Vagina (tissue), 2 donors: ENCODE results near the gene ADRM1. TPM values are rescaled to one million over a fixed set of nuclear protein-coding genes. Genes with fewer than 3 reads are reported as not detected.

ENCODE experiments used
- DNase-seq, 2 donors: peaks; one replicate each; pipeline ENCODE4 v3.0.0-alpha.2; 2017; ENCODE audit errors: extremely low spot score in 2 of 2
- H3K27ac ChIP-seq: fragments of 200-600 bp; sonication (generic); one replicate; pipeline ENCODE4 v1.5.1; 2019
- H3K27me3 ChIP-seq: fragments of 200-600 bp; sonication (generic); one replicate; pipeline ENCODE4 v1.5.1; 2019
- H3K36me3 ChIP-seq, 2 donors: fragments of 200-600 bp; sonication (generic); one replicate each; pipeline ENCODE4 v1.5.1; 2017 to 2019
- H3K4me1 ChIP-seq: fragments of 200-600 bp; sonication (generic); one replicate; pipeline ENCODE4 v1.5.1; 2019
- H3K4me3 ChIP-seq, 2 donors: fragments of 200-600 bp; sonication (generic); 1 replicate in 1 of 2; 2 replicates in 1 of 2; pipeline ENCODE4 v1.5.1; 2016 to 2019
- H3K9me3 ChIP-seq: fragments of 200-600 bp; sonication (generic); one replicate; pipeline ENCODE4 v1.5.1; 2019
- POLR2A ChIP-seq, 2 donors: fragments of 450-650 bp; IDR thresholded peaks; one replicate each; pipeline ENCODE4 v1.6.1; 2017; ENCODE audit warnings: antibody characterized with exemption in 2 of 2, mild to moderate bottlenecking in 2 of 2, moderate library complexity in 2 of 2
- POLR2AphosphoS5 ChIP-seq, 2 donors: sonication (generic); formaldehyde crosslinking; IDR thresholded peaks; one replicate each; pipeline ENCODE4 v1.9.0; 2017; ENCODE audit warnings: antibody characterized with exemption in 2 of 2, mild to moderate bottlenecking in 2 of 2, low read depth in 1 of 2; ENCODE audit not compliant: insufficient read depth in 1 of 2
- intact Hi-C: fragments of 100-400 bp; cut with DNase I; formaldehyde crosslinking; loops from one replicate; pipeline ENCODE4 v1.15.1; 2023
- total RNA-seq: library from RNA; depleted of rRNA; stranded (reverse); fragments of >200 nt; gene quantifications from one replicate; pipeline ENCODE4 v1.2.3, GENCODE V29; 2016
- TF ChIP-seq, protein P1 (sequence below), 3 experiments: fragments of 450-650 bp in 2 of 3; fragments of 200-600 bp in 1 of 3; sonication (generic) in 1 of 3; IDR thresholded peaks; one replicate each; pipeline ENCODE4 v1.5.1; 2017 to 2019; ENCODE audit warnings: antibody characterized with exemption in 3 of 3, mild to moderate bottlenecking in 2 of 3, moderate library complexity in 2 of 3

ADRM1 gene
- total RNA-seq, 1 donor from 2014 or later = 110 TPM

DNA sequence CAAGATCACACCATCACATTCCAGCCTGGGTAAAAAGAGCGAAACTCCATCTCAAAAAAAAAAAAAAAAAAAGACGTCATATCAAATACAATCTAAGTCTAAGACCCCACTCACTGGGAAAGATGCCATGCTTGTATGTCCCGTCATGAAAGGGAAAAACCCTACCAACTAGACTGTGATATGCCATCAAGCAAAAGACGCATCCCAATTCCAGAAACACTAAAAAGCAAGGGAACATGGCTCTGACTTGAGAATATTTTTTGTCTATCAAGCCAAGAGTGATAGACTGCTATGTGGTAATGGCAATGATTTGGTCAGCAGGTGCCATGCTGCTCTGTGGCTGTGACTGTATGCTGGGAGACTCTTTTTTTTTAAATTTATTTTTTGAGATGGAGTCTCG, 41.3 kb downstream of the ADRM1 start:
- Histone ChIP-seq H3K4me3 (no peak overlapping the region), H3K27me3 (no peaks in the 10 kb centered on the region), H3K4me1 (no peaks in the 10 kb centered on the region), H3K27ac (no peak overlapping the region), H3K36me3 (peaks cover 0 to 5% of the 10 kb centered on the region in 2 donors), H3K9me3 (no peaks in the 10 kb centered on the region)
- no peak for DNase-seq
- no peak for TF ChIP-seq POLR2AphosphoS5 (IDR thresholded peaks at IDR 0.05; ENCODE audit: insufficient read depth in 1 of 2, low read depth in 1 of 2)
- TF ChIP-seq, protein P1, sequence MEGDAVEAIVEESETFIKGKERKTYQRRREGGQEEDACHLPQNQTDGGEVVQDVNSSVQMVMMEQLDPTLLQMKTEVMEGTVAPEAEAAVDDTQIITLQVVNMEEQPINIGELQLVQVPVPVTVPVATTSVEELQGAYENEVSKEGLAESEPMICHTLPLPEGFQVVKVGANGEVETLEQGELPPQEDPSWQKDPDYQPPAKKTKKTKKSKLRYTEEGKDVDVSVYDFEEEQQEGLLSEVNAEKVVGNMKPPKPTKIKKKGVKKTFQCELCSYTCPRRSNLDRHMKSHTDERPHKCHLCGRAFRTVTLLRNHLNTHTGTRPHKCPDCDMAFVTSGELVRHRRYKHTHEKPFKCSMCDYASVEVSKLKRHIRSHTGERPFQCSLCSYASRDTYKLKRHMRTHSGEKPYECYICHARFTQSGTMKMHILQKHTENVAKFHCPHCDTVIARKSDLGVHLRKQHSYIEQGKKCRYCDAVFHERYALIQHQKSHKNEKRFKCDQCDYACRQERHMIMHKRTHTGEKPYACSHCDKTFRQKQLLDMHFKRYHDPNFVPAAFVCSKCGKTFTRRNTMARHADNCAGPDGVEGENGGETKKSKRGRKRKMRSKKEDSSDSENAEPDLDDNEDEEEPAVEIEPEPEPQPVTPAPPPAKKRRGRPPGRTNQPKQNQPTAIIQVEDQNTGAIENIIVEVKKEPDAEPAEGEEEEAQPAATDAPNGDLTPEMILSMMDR (IDR thresholded peaks at IDR 0.05) = no peak
- TF ChIP-seq POLR2A (IDR thresholded peaks at IDR 0.05) = no peak
- intact Hi-C loops = no loop called here

DNA sequence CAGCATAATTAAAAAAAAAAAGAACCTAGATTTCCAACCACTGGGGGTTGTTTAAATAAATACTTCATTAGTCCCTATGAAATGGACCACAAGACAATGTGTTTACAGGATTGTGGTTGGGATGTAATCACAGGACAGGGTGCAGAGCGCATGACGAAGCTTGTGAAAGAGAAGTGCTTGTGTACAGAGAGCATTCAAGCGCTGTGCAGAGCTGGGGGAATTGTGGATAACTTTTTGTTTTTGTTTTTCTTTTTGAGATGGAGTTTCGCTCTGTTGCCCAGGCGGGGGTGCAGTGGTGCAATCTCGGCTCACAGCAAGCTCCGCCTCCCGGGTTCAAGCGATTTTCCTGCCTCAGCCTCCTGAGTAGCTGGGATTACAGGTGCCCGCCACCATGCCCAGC, 42.0 kb downstream of the ADRM1 start:
- Histone ChIP-seq H3K27ac (no peak overlapping the region), H3K4me3 (no peak overlapping the region), H3K27me3 (no peaks in the 10 kb centered on the region), H3K36me3 (peaks cover 0 to 5% of the 10 kb centered on the region in 2 donors), H3K4me1 (no peaks in the 10 kb centered on the region), H3K9me3 (no peaks in the 10 kb centered on the region)
- no peak for DNase-seq
- no peak for TF ChIP-seq POLR2A (IDR thresholded peaks at IDR 0.05)
- TF ChIP-seq POLR2AphosphoS5 (IDR thresholded peaks at IDR 0.05; ENCODE audit: insufficient read depth in 1 of 2, low read depth in 1 of 2) = no peak
- TF ChIP-seq, protein P1 (IDR thresholded peaks at IDR 0.05) = no peak
- intact Hi-C loops = no loop called here

DNA sequence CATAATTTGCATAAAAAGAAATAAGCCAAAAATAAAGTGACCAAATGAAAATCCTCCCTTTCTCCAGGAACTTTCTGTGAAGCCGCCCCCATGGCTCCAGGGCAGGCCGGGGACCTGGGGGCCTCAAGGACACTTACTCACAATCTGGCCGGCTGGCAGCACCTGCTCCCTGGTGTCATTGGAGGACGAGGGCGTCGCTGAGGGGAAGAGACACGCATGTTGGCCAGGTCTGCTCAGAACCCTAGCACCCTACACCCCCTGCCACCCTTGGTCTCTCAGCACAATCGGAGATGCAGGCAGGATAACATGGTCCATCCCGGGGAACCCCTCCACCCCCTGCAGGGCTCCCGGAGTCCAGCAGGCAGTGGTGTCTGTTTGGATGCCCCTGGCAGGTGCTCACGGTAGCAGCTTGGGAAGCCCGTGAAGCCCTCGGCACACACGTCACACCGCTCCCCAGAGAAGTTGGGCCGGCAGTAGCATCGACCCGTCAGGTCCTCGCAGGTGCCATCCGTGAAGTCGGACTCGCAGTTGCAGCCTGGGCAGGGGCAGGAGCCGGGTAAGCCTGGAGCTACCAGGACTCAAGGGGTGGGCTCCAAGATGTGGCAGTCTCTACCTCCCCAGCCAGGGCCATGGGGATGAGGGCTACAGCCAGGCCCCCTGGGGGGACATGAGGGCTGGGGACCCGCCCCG, 43.0 kb downstream of the ADRM1 start:
- Histone ChIP-seq H3K9me3 (no peaks in the 10 kb centered on the region), H3K4me1 (peaks cover 8% of the 10 kb centered on the region), H3K27me3 (no peaks in the 10 kb centered on the region), H3K4me3 (no peak overlapping the region), H3K36me3 (peaks cover 0 to under 1% of the 10 kb centered on the region in 2 donors), H3K27ac (no peak overlapping the region)
- intact Hi-C loops = no loop called here
- TF ChIP-seq POLR2AphosphoS5 (IDR thresholded peaks at IDR 0.05; ENCODE audit: insufficient read depth in 1 of 2, low read depth in 1 of 2) (no peak), POLR2A (IDR thresholded peaks at IDR 0.05) (no peak)
- DNase-seq = no peak

DNA sequence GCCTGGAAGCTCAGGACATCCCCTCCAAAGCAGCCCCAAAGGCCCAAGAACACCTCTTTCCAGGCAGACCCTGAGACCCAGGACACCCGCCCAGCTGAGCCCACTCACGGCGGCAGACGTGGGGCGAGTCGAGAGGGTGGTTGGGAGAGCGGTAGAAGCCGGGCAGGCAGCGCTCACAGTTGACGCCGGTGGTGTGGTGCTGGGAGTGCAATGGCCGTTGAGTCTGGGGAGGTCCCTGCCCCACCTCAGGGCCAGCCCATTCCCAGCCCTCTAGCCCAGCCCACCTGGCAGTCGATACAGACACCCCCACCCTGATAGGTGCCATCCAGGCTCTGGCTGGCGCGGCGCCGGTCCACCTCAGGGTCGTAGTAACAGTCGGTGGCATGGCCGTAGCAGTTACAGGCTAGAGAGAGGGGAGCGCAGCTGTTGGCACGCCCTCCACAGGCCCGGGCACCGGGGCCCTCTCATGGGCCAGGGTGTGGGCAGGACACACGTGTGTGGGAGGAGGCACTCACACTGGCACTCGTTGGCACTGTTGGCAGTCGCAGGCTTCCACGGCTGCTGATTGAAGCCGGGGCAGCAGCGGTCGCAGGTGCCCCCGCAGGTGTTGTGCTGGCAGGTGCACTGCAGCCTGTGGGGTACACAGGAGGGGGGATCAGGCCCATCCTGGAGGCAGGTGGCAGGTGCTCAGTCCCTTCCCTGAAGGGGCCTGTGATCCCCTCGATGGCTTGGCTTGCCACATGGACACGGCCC, 43.8 kb downstream of the ADRM1 start:
- H3K9me3 ChIP-seq = no peaks in the 10 kb centered on the region
- peaks cover 11% of the 10 kb centered on the region for H3K4me1 ChIP-seq
- TF ChIP-seq POLR2AphosphoS5 (IDR thresholded peaks at IDR 0.05; ENCODE audit: insufficient read depth in 1 of 2, low read depth in 1 of 2) = no peak
- TF ChIP-seq, protein P1 (IDR thresholded peaks at IDR 0.05) = no peak
- TF ChIP-seq POLR2A (IDR thresholded peaks at IDR 0.05) = no peak
- no peak overlapping the region for H3K27ac ChIP-seq
- H3K27me3 ChIP-seq = no peaks in the 10 kb centered on the region
- no peak overlapping the region for H3K4me3 ChIP-seq
- intact Hi-C loops = no loop called here
- DNase-seq = no peak
- H3K36me3 ChIP-seq = no peaks in the 10 kb centered on the region

DNA sequence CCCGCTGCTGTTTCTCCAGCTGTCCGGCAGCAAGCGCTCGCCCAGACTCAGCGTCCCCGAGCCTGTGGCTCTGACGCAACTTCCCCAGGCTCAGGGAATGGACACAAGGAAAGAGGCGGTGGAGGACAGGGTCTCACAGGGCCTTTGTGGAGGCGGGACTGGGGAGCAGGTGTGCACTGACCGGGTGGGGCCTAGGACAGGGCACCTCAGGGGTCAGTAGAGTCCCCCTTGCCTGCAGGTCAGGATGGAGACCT, 44.3 kb downstream of the ADRM1 start:
- H3K36me3 ChIP-seq = no peaks in the 10 kb centered on the region
- intact Hi-C loops = no loop called here

More for the DNA sequence above, 44.3 kb downstream of the ADRM1 start:
- Histone ChIP-seq H3K4me3 (no peak overlapping the region), H3K4me1 (peaks cover 12% of the 10 kb centered on the region), H3K9me3 (no peaks in the 10 kb centered on the region), H3K27ac (no peak overlapping the region), H3K27me3 (no peaks in the 10 kb centered on the region)
- TF ChIP-seq, protein P1 (IDR thresholded peaks at IDR 0.05) = no peak
- TF ChIP-seq POLR2A (IDR thresholded peaks at IDR 0.05) = no peak
- no peak for TF ChIP-seq POLR2AphosphoS5 (IDR thresholded peaks at IDR 0.05; ENCODE audit: insufficient read depth in 1 of 2, low read depth in 1 of 2)
- DNase-seq = no peak
